Measurements from ENCODE around the gene ASPDH.

DNA sequence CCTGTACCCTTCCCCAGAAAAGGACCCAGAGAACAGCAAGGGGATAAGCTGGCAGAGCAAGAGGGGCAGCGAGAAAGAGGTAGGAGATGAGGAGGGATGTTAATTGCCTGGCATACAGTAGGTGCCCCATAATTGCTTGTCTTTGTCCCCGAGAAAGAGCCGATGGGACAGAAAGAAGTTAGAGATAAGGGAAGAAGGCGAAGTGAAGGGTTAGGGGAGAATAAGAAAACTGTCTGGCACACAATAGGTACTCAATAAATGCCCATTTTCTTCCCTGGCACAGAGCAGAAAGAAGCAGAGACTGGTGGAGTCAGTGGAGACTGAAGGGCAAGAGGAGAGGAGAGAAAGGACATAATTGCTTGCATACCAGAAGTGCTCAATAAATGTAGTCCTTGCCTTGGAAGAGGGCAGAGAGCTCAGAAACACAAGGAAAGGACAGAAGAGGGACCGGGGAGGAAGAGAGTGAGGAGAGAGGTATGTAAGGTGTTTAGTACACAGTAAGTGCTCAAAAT is 18.6 kb downstream of the ASPDH start:
- TF ChIP-seq, protein P1, sequence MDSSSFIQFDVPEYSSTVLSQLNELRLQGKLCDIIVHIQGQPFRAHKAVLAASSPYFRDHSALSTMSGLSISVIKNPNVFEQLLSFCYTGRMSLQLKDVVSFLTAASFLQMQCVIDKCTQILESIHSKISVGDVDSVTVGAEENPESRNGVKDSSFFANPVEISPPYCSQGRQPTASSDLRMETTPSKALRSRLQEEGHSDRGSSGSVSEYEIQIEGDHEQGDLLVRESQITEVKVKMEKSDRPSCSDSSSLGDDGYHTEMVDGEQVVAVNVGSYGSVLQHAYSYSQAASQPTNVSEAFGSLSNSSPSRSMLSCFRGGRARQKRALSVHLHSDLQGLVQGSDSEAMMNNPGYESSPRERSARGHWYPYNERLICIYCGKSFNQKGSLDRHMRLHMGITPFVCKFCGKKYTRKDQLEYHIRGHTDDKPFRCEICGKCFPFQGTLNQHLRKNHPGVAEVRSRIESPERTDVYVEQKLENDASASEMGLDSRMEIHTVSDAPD (CRISPR knock-in tag; IDR thresholded peaks at IDR 0.05): no peak
- TF ChIP-seq CREB1 (IDR thresholded peaks at IDR 0.05) (no peak), CREB1 (CRISPR knock-in tag; IDR thresholded peaks at IDR 0.05) (no peak), MYNN (CRISPR knock-in tag; IDR thresholded peaks at IDR 0.05; ENCODE audit: low read depth) (no peak), BCL3 (CRISPR knock-in tag; IDR thresholded peaks at IDR 0.05) (no peak), ZNF468 (CRISPR knock-in tag; IDR thresholded peaks at IDR 0.05) (no peak), ETS1 (CRISPR knock-in tag; IDR thresholded peaks at IDR 0.05) (no peak), TOE1 (CRISPR knock-in tag; IDR thresholded peaks at IDR 0.05) (no peak), ZNF121 (CRISPR knock-in tag; IDR thresholded peaks at IDR 0.05) (no peak), DNMT1 (CRISPR knock-in tag; IDR thresholded peaks at IDR 0.05) (no peak), EHMT2 (IDR thresholded peaks at IDR 0.05; ENCODE audit: borderline replicate concordance, low read depth, low read length) (no peak)
- TF ChIP-seq, protein P2, sequence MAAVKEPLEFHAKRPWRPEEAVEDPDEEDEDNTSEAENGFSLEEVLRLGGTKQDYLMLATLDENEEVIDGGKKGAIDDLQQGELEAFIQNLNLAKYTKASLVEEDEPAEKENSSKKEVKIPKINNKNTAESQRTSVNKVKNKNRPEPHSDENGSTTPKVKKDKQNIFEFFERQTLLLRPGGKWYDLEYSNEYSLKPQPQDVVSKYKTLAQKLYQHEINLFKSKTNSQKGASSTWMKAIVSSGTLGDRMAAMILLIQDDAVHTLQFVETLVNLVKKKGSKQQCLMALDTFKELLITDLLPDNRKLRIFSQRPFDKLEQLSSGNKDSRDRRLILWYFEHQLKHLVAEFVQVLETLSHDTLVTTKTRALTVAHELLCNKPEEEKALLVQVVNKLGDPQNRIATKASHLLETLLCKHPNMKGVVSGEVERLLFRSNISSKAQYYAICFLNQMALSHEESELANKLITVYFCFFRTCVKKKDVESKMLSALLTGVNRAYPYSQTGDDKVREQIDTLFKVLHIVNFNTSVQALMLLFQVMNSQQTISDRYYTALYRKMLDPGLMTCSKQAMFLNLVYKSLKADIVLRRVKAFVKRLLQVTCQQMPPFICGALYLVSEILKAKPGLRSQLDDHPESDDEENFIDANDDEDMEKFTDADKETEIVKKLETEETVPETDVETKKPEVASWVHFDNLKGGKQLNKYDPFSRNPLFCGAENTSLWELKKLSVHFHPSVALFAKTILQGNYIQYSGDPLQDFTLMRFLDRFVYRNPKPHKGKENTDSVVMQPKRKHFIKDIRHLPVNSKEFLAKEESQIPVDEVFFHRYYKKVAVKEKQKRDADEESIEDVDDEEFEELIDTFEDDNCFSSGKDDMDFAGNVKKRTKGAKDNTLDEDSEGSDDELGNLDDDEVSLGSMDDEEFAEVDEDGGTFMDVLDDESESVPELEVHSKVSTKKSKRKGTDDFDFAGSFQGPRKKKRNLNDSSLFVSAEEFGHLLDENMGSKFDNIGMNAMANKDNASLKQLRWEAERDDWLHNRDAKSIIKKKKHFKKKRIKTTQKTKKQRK (IDR thresholded peaks at IDR 0.05; ENCODE audit: low read length): no peak
- TF ChIP-seq, protein P3, sequence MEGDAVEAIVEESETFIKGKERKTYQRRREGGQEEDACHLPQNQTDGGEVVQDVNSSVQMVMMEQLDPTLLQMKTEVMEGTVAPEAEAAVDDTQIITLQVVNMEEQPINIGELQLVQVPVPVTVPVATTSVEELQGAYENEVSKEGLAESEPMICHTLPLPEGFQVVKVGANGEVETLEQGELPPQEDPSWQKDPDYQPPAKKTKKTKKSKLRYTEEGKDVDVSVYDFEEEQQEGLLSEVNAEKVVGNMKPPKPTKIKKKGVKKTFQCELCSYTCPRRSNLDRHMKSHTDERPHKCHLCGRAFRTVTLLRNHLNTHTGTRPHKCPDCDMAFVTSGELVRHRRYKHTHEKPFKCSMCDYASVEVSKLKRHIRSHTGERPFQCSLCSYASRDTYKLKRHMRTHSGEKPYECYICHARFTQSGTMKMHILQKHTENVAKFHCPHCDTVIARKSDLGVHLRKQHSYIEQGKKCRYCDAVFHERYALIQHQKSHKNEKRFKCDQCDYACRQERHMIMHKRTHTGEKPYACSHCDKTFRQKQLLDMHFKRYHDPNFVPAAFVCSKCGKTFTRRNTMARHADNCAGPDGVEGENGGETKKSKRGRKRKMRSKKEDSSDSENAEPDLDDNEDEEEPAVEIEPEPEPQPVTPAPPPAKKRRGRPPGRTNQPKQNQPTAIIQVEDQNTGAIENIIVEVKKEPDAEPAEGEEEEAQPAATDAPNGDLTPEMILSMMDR (CRISPR knock-in tag; IDR thresholded peaks at IDR 0.05): no peak
- TF ChIP-seq, protein P4, sequence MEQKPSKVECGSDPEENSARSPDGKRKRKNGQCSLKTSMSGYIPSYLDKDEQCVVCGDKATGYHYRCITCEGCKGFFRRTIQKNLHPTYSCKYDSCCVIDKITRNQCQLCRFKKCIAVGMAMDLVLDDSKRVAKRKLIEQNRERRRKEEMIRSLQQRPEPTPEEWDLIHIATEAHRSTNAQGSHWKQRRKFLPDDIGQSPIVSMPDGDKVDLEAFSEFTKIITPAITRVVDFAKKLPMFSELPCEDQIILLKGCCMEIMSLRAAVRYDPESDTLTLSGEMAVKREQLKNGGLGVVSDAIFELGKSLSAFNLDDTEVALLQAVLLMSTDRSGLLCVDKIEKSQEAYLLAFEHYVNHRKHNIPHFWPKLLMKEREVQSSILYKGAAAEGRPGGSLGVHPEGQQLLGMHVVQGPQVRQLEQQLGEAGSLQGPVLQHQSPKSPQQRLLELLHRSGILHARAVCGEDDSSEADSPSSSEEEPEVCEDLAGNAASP (CRISPR knock-in tag; IDR thresholded peaks at IDR 0.05; ENCODE audit: borderline replicate concordance): no peak
